Esophagus squamous epithelium (tissue), 5 donors: ENCODE data around the gene CCDC88C. TPM values are rescaled to one million over a fixed set of nuclear protein-coding genes. Genes with fewer than 3 reads are reported as not detected.

Source experiments
- DNase-seq: peaks from one replicate; lab custom pipeline; 2025; lab: John Stamatoyannopoulos, UW
- H3K27ac ChIP-seq, 4 donors: fragments of 200-600 bp; sonication (generic); one replicate each; pipeline ENCODE4 v1.5.1; 2016 to 2019; ENCODE audit warnings: mild to moderate bottlenecking in 1 of 4
- H3K27me3 ChIP-seq, 4 donors: fragments of 200-600 bp; sonication (generic); 1 replicate in 3 of 4; 2 replicates in 1 of 4; pipeline versions ENCODE4 v1.5.1 to v1.6.0; 2017 to 2021; ENCODE audit warnings: antibody characterized with exemption in 1 of 4
- H3K36me3 ChIP-seq, 3 donors: fragments of 200-600 bp; sonication (generic); one replicate each; pipeline ENCODE4 v1.5.1; 2016 to 2019
- H3K4me1 ChIP-seq, 3 donors: fragments of 200-600 bp; sonication (generic); one replicate each; pipeline ENCODE4 v1.5.1; 2017 to 2019
- H3K4me3 ChIP-seq, 4 donors: fragments of 200-600 bp; sonication (generic); 1 replicate in 3 of 4; 2 replicates in 1 of 4; pipeline ENCODE4 v1.5.1; 2016 to 2019; ENCODE audit warnings: mild to moderate bottlenecking in 2 of 4, moderate library complexity in 1 of 4
- H3K9me3 ChIP-seq, 3 donors: fragments of 200-600 bp; sonication (generic); one replicate each; pipeline ENCODE4 v1.5.1; 2016 to 2019
- CTCF ChIP-seq, 6 experiments: fragments of 450-650 bp in 4 of 6; fragments of 200-600 bp in 2 of 6; sonication (generic) in 2 of 6; IDR thresholded peaks; one replicate each; pipeline ENCODE4 v1.5.1; 2016 to 2019; ENCODE audit warnings: antibody characterized with exemption in 6 of 6, mild to moderate bottlenecking in 4 of 6, moderate library complexity in 4 of 6
- POLR2A ChIP-seq, 4 donors: fragments of 450-650 bp; IDR thresholded peaks; one replicate each; pipeline ENCODE4 v1.6.1; 2017; ENCODE audit warnings: antibody characterized with exemption in 4 of 4, mild to moderate bottlenecking in 4 of 4, moderate library complexity in 3 of 4
- WGBS, 2 donors: methylation state at CpG; one replicate each; pipeline ENCODE4 v1.1.5; 2018; 5-methylcytosine and 5-hydroxymethylcytosine counted together
- intact Hi-C: fragments of 100-400 bp; cut with DNase I; formaldehyde crosslinking; loops from one replicate; pipeline ENCODE4 v1.15.0; 2022
- total RNA-seq, 4 donors: library from RNA; depleted of rRNA; stranded (reverse); fragments of >200 nt; gene quantifications; one replicate each; pipeline ENCODE4 v1.1.0, GENCODE V29; 2016
- donor health status: DM: yes; HTN: yes; CAD: no.

CCDC88C gene
- total RNA-seq, 4 donors from 2014 or later = 23.2 to 31.5 (median 29.9) TPM

GRCh38 chr14:91230397-91231035, 187.1 kb downstream of the CCDC88C start:
- Histone ChIP-seq H3K27ac (peak overlapping the region; percentile 1 to 65 (median 40)), H3K36me3 (peaks cover 0 to 55% (median 0%) of the 10 kb centered on the region in 3 donors), H3K27me3 (no peaks in the 10 kb centered on the region), H3K4me1 (peaks cover 0 to 43% (median 22%) of the 10 kb centered on the region in 3 donors), H3K9me3 (no peaks in the 10 kb centered on the region), H3K4me3 (peak overlapping the region in 1 of 4 donors; percentile 7)
- DNase-seq = no peak
- 51 to 54% methylated on average over 4 of the region's 4 CpGs for WGBS, 2 donors
- TF ChIP-seq CTCF (IDR thresholded peaks at IDR 0.05) (no peak), POLR2A (IDR thresholded peaks at IDR 0.05) (no peak)
- intact Hi-C loops = no loop called here

GRCh38 chr14:91229743-91230200, 187.8 kb downstream of the CCDC88C start:
- Histone ChIP-seq H3K27me3 (no peaks in the 10 kb centered on the region), H3K9me3 (no peaks in the 10 kb centered on the region), H3K27ac (peak overlapping the region; percentile 1 to 65 (median 40)), H3K4me1 (peaks cover 0 to 43% (median 22%) of the 10 kb centered on the region in 3 donors), H3K4me3 (no peak overlapping the region), H3K36me3 (peaks cover 0 to 59% (median 0%) of the 10 kb centered on the region in 3 donors)
- TF ChIP-seq POLR2A (IDR thresholded peaks at IDR 0.05) (no peak), CTCF (IDR thresholded peaks at IDR 0.05) (no peak)
- WGBS, 2 donors = 43 to 73% methylated on average over 3 to 4 of the region's 6 CpGs
- DNase-seq = no peak
- intact Hi-C loops = no loop called here

GRCh38 chr14:91229005-91229382, 188.6 kb downstream of the CCDC88C start:
- peaks cover 0 to 56% (median 0%) of the 10 kb centered on the region in 3 donors for H3K36me3 ChIP-seq
- TF ChIP-seq CTCF (IDR thresholded peaks at IDR 0.05) (no peak), POLR2A (IDR thresholded peaks at IDR 0.05) (no peak)
- DNase-seq = no peak
- H3K4me1 ChIP-seq = peaks cover 0 to 43% (median 22%) of the 10 kb centered on the region in 3 donors
- 100% methylated on average over 1 of the region's 1 CpG; no CpG with 5 or more reads in 1 of the 2 donors for WGBS, 2 donors
- no peaks in the 10 kb centered on the region for H3K9me3 ChIP-seq
- peak overlapping the region in 2 of 4 donors; percentile 45 to 65 for H3K27ac ChIP-seq
- intact Hi-C loops = no loop called here
- no peak overlapping the region for H3K4me3 ChIP-seq
- H3K27me3 ChIP-seq = no peaks in the 10 kb centered on the region

GRCh38 chr14:91228112-91229004, 189.3 kb downstream of the CCDC88C start:
- WGBS, 2 donors = 53 to 65% methylated on average over 7 to 13 of the region's 14 CpGs
- peaks cover 0 to 45% (median 22%) of the 10 kb centered on the region in 3 donors for H3K4me1 ChIP-seq
- no peaks in the 10 kb centered on the region for H3K27me3 ChIP-seq
- intact Hi-C loops = no loop called here
- DNase-seq = no peak
- peak overlapping the region in 3 of 4 donors; percentile 33 to 63 (median 45) for H3K27ac ChIP-seq
- peaks cover 0 to 55% (median 0%) of the 10 kb centered on the region in 3 donors for H3K36me3 ChIP-seq
- no peak overlapping the region for H3K4me3 ChIP-seq
- TF ChIP-seq CTCF (IDR thresholded peaks at IDR 0.05) (no peak), POLR2A (IDR thresholded peaks at IDR 0.05) (no peak)
- H3K9me3 ChIP-seq = no peaks in the 10 kb centered on the region
